ENCODE measurements around the gene MGMT. TPM values are rescaled to one million over a fixed set of nuclear protein-coding genes. Genes with fewer than 3 reads are reported as not detected.

MGMT gene
- total RNA-seq, 1 donor from 2014 or later: 20.8 TPM

DNA sequence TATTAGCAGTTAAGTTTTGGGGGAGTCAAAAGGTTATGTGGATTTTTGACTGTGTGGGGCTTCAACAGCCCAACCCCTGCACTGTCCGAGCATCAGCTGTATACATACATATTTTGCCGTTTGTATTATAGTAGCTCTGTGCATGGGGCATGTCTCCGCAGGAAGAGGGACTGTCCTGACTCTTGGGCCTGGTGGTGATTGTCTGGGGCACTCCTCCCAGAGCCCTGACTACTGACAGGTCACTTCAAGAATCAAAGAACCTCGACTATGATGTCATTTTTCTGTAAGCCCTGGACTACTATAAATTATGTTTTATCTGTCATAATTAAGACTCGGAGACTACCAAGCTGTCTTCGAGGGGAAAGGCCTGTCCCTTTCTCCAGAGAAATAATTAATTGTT, 51.8 kb downstream of the MGMT start:
- peaks cover 2% of the 10 kb centered on the region for H3K36me3 Mint-ChIP-seq (ENCODE audit: unreplicated experiment)
- DNase-seq (ENCODE audit: extremely low spot score, unreplicated experiment): peak; percentile 30
- TF ChIP-seq, protein P1, sequence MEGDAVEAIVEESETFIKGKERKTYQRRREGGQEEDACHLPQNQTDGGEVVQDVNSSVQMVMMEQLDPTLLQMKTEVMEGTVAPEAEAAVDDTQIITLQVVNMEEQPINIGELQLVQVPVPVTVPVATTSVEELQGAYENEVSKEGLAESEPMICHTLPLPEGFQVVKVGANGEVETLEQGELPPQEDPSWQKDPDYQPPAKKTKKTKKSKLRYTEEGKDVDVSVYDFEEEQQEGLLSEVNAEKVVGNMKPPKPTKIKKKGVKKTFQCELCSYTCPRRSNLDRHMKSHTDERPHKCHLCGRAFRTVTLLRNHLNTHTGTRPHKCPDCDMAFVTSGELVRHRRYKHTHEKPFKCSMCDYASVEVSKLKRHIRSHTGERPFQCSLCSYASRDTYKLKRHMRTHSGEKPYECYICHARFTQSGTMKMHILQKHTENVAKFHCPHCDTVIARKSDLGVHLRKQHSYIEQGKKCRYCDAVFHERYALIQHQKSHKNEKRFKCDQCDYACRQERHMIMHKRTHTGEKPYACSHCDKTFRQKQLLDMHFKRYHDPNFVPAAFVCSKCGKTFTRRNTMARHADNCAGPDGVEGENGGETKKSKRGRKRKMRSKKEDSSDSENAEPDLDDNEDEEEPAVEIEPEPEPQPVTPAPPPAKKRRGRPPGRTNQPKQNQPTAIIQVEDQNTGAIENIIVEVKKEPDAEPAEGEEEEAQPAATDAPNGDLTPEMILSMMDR (IDR thresholded peaks at IDR 0.05): no peak
- no peaks in the 10 kb centered on the region for H3K4me1 Mint-ChIP-seq (ENCODE audit: unreplicated experiment)
- no peaks in the 10 kb centered on the region for H3K9me3 Mint-ChIP-seq (ENCODE audit: unreplicated experiment)
- H3K4me3 Mint-ChIP-seq (ENCODE audit: unreplicated experiment): no peak overlapping the region
- H3K27ac Mint-ChIP-seq (ENCODE audit: unreplicated experiment): no peak overlapping the region
- H3K27me3 Mint-ChIP-seq (ENCODE audit: unreplicated experiment): no peaks in the 10 kb centered on the region

DNA sequence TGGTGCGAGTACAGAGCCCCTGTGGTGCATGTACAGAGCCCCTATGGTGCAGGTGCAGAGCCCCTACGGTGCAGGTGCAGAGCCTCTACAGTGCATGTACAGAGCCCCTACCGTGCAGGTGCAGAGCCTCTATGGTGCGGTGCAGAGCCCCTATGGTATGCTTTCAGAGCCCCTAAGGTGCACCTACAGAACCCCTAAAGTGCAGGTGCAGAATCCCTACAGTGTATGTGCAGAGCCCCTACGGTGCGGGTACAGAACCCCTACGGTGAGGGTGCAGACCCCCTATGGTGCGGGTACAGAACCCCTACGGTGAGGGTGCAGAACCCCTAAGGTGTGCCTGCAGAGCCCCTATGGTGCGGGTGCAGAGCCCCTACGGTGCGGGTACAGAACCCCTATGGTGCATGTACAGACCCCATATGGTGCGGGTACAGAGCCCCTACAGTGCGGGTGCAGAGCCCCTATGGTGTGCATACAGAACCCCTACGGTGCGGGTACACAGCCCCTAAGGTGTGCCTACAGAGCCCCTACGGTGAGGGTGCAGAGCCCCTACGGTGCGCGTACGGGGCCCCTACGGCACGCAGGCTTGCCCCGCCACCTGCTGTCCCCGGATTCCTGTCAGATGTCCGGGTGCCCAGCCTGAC, 53.5 kb downstream of the MGMT start:
- H3K4me3 Mint-ChIP-seq (ENCODE audit: unreplicated experiment): no peak overlapping the region
- TF ChIP-seq, protein P1 (IDR thresholded peaks at IDR 0.05): no peak
- H3K4me1 Mint-ChIP-seq (ENCODE audit: unreplicated experiment): no peaks in the 10 kb centered on the region
- H3K9me3 Mint-ChIP-seq (ENCODE audit: unreplicated experiment): no peaks in the 10 kb centered on the region
- DNase-seq (ENCODE audit: extremely low spot score, unreplicated experiment): no peak
- peaks cover 2% of the 10 kb centered on the region for H3K36me3 Mint-ChIP-seq (ENCODE audit: unreplicated experiment)
- H3K27me3 Mint-ChIP-seq (ENCODE audit: unreplicated experiment): no peaks in the 10 kb centered on the region
- no peak overlapping the region for H3K27ac Mint-ChIP-seq (ENCODE audit: unreplicated experiment)

DNA sequence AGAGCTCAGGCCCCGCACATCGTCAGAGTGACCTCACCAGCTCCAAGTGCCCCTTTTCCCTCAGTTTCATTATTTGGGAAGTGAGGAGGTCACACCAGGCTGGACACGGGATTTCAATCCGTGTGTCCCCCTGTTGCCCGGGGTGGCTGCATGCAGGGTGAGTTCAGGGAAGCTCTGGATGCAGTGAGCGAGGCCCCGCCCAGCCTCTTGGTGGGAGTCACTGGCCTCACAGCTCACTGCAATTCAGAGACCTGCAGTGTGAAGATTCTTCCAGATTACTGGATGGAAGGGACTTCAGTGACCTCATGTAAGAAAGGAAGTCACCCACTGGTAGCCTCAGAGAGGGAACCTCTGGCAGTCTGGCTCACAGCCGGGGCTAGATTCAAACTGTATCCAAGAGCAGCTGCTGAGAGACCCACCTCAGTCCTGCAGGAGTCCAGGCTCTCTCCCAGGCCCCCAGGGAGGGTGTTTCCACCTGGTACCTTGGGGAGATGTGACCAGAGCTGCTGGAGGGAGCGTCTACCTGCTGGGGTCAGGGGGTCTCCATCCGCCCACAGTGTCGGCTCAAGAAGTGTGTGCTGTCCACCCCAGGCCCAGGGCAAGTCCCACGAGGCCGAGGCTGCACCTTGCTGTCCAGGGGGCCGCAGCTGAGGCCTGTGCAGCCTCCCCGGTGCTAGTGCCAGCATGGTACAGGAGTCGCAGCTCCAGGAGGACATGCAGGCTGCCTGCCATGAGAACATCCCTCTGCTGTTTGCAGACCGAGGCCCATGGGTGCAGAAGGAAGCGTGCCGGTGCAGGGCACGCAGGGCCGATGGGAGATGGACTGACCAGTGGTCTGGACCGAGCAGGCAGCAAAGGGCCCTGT, 54.4 kb downstream of the MGMT start:
- no peak overlapping the region for H3K27ac Mint-ChIP-seq (ENCODE audit: unreplicated experiment)
- no peaks in the 10 kb centered on the region for H3K27me3 Mint-ChIP-seq (ENCODE audit: unreplicated experiment)
- no peaks in the 10 kb centered on the region for H3K9me3 Mint-ChIP-seq (ENCODE audit: unreplicated experiment)
- TF ChIP-seq, protein P1 (IDR thresholded peaks at IDR 0.05): no peak
- peaks cover 2% of the 10 kb centered on the region for H3K36me3 Mint-ChIP-seq (ENCODE audit: unreplicated experiment)
- no peak overlapping the region for H3K4me3 Mint-ChIP-seq (ENCODE audit: unreplicated experiment)
- no peaks in the 10 kb centered on the region for H3K4me1 Mint-ChIP-seq (ENCODE audit: unreplicated experiment)
- peak; percentile 83 for DNase-seq (ENCODE audit: extremely low spot score, unreplicated experiment)

DNA sequence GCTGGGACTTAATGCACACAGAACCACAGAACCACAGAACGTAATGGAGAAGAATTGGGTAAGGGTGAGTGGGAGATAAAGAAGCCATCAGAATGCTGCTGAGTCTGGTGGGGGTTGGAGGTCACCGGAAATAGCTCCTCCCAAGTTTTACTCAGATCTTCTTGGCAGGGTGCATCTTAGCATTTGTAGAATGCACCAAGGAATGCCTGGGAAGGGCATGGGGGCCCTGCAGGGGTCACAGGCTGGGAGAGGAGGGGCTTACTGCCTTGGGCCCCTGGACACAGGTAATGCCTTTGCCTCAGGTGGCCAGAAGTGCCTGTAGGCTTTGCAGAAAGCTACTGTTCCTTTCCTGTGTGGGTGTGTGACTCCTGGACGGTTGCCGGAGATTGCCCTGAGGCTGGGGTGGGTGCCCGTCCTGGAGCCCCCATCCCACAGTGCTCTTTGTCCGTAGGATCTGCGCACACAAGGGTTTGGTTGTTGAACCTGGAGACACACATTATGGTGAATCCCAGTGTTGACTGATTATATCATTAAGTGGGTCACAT, 55.1 kb downstream of the MGMT start:
- TF ChIP-seq, protein P1 (IDR thresholded peaks at IDR 0.05): no peak
- H3K9me3 Mint-ChIP-seq (ENCODE audit: unreplicated experiment): no peaks in the 10 kb centered on the region
- no peaks in the 10 kb centered on the region for H3K4me1 Mint-ChIP-seq (ENCODE audit: unreplicated experiment)
- no peak overlapping the region for H3K27ac Mint-ChIP-seq (ENCODE audit: unreplicated experiment)
- no peak overlapping the region for H3K4me3 Mint-ChIP-seq (ENCODE audit: unreplicated experiment)
- DNase-seq (ENCODE audit: extremely low spot score, unreplicated experiment): peak; percentile 75
- H3K27me3 Mint-ChIP-seq (ENCODE audit: unreplicated experiment): no peaks in the 10 kb centered on the region
- peaks cover 2% of the 10 kb centered on the region for H3K36me3 Mint-ChIP-seq (ENCODE audit: unreplicated experiment)
